GM21423 (cell line): ENCODE results near the gene TRIM64C.
"Not testable (repeated sequence)": the region's sequence is repeated elsewhere in the genome, so short reads cannot be mapped to it uniquely, and the experiment has no call there.

ENCODE experiments used
- ATAC-seq: cut with Tn5 transposase; IDR thresholded peaks from one replicate; pipeline ENCODE4 v1.9.1; 2021; ENCODE audit warnings: mild to moderate bottlenecking, moderate library complexity; ENCODE audit not compliant: unreplicated experiment

Gene TRIM64C, protein sequence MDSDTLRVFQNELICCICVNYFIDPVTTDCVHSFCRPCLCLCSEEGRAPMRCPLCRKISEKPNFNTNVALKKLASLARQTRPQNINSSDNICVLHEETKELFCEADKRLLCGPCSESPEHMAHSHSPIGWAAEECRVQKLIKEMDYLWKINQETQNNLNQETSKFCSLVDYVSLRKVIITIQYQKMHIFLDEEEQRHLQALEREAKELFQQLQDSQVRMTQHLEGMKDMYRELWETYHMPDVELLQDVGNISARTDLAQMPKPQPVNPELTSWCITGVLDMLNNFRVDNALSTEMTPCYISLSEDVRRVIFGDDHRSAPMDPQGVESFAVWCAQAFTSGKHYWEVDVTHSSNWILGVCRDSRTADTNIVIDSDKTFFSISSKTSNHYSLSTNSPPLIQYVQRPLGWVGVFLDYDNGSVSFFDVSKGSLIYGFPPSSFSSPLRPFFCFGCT

DNA sequence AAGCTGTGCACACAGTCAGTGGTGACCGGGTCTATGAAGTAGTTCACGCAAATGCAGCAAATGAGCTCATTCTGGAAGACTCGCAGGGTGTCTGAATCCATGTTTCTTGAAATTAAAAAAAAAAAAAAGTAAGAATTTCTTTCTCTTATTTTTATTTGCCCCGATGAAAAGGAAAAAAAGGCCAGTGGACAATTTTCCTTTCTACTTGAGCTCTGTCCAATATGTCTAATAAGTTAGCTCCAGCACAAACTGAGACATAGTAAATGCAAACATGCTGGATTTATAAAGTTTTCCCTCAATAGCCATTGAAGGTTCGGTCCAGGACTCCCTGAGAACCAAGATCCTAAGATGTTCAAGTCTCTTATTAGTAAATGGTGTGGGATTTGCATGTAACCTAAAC lies at the start of gene TRIM64C:
TSS of gene TRIM64C (minus strand) at position 101 of the 400 bp plus-strand sequence. CDS start at position 101, 0 bp downstream.
- not testable (repeated sequence) for ATAC-seq

DNA sequence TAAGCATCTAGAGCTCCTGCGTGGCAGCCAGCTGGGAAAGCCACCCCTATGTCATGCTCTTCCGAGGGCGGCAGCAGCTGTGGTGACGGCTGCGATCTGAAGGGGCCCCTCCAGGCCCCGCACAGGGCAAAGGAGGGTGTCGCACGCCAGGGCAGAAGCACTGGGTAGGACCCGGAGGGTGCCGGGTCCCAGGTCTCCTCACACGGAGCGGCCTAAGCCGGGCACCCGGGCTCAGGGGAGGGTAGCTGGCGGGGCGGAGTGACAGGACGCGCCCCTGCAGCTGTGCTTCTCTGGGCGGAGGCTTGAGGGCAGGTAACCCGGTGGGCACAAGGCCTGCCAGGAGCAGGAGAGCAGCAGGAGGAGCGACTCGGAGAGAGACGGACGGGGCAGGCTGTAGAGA lies 43.4 kb upstream of the TRIM64C start:
- not testable (repeated sequence) for ATAC-seq

DNA sequence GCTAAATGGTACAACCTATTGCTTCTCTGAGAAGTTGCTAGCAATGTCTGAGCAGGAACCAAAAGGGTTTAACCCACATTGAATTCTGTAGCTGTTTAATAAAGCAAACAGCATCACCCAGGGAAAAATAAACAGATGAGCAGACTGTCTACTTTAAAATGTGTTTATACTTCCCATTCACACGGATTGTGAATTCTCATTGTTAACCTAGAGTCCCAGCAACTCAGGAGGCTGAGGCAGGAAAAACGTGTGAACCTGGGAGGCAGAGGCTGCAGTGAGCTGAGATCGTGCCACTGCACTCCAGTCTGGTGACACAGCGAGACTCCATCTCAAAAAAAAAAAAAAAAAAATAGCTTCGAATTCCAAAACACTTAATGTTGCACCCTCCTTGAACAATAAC lies 11.0 kb upstream of the TRIM64C start:
- not testable (repeated sequence) for ATAC-seq

DNA sequence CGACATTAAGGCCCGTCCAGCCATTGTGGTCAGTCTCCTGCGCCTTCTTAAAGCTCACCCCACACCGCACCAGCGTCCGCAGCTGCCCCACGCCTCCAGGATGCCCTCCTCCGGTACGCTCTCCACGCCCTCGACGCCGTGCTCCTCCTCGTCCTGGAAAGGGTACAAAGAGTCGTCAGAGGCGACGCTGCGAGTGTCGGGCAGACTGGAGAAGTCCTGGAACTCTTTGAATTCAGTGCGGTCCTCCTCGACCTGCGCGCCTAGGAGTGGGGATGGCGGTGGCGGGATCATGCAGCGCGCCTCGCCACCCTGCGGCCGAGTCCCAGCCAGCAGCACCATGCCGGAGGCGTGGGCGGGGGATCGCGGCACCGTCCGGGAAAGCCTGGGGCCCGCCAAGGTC lies 9.1 kb downstream of the TRIM64C start:
- ATAC-seq, result not testable (repeated sequence)

DNA sequence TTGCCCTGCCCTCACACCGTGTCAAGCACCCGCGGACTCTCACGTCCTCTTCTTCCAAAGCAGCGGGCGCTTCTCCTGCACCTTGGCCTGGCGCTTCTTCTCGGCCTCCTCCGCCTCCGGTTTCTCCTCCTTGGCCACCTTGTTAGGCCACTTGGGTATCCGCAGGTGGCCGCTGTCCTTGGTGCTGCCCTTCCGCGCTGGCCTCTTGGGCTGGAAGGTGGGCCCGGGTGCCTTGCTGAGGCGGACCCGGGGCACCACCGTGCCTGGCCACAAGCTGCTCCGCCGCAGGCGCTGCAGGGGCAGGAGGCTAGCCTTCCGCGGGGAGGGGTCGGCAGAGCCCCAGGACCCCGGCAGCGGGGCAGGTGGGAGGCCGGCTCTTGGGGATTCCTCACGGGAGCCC lies 10.7 kb downstream of the TRIM64C start:
- not testable (repeated sequence) for ATAC-seq

DNA sequence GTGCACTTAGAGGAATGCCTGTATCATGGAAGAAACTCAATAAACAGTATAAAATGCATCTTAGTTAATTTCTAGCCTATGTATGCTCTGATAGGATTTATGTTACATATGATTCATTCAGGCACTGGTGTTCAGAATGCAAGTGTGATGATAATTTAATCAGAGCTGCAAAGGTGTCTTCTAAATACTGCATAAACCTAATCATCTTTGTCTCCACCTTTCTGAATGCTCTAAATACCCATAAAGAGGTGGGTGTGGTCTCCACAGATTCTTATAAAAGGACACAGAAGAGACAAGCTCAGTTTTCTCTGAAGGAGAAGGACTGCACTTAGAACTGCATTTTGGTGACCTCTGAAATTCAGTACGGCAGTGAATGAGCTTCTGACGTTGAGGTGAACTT lies 30.4 kb downstream of the TRIM64C start, which contains the start of gene TRIM49B:
TSS of gene TRIM49B (plus strand) at position 301 of the 400 bp plus-strand sequence. CDS start 2,777 bp downstream, outside the sequence.
- ATAC-seq, result not testable (repeated sequence)
